Keratinocyte (primary cell): ENCODE results near the gene C16orf54. TPM values are rescaled to one million over a fixed set of nuclear protein-coding genes. Genes with fewer than 3 reads are reported as not detected.

Source experiments
- DNase-seq: peaks from one replicate; pipeline ENCODE4 v3.0.0-alpha.2; 2011; ENCODE audit warnings: low read depth, missing footprints, low spot score
- FAIRE-seq: peaks from 2 replicates; lab custom pipeline; 2011; peaks lifted over from hg19 to GRCh38; lab: Jason Lieb, UNC
- H2AFZ ChIP-seq: 2 replicates; pipeline ENCODE4 v1.6.0; 2012; ENCODE audit warnings: low read length, control low read depth, inconsistent platforms; ENCODE audit not compliant: control insufficient read depth
- H3K27ac ChIP-seq: 2 replicates; pipeline ENCODE4 v1.5.1; 2011; ENCODE audit warnings: low read length; ENCODE audit not compliant: control insufficient read depth, insufficient read depth
- H3K27me3 ChIP-seq: 3 replicates; pipeline ENCODE4 v1.6.0; 2011; ENCODE audit warnings: low read length; ENCODE audit not compliant: control insufficient read depth, insufficient read depth; ENCODE audit errors: extremely low read depth
- H3K36me3 ChIP-seq, 2 experiments: 2 replicates in 1 of 2; 3 replicates in 1 of 2; pipeline ENCODE4 v1.5.1; 2011; ENCODE audit warnings: low read length in 2 of 2, mild to moderate bottlenecking in 1 of 2; ENCODE audit not compliant: control insufficient read depth in 2 of 2, insufficient read depth in 2 of 2; ENCODE audit errors: extremely low read depth in 1 of 2
- H3K4me1 ChIP-seq: 3 replicates; pipeline ENCODE4 v1.5.1; 2011; ENCODE audit warnings: low read length; ENCODE audit not compliant: control insufficient read depth, insufficient read depth; ENCODE audit errors: extremely low read depth
- H3K4me2 ChIP-seq: 3 replicates; pipeline ENCODE4 v1.6.0; 2011; ENCODE audit warnings: low read depth, low read length; ENCODE audit not compliant: control insufficient read depth, insufficient read depth; ENCODE audit errors: extremely low read depth
- H3K4me3 ChIP-seq, 3 experiments: fragments of 200-600 bp in 1 of 3; sonication (generic) in 1 of 3; 2 replicates in 2 of 3; 3 replicates in 1 of 3; pipeline ENCODE4 v1.5.1; 2011 to 2016; ENCODE audit warnings: low read length in 3 of 3, mild to moderate bottlenecking in 3 of 3, control low read depth in 2 of 3, inconsistent platforms in 1 of 3, low read depth in 1 of 3, mixed read lengths in 1 of 3, mixed run types in 1 of 3, moderate library complexity in 1 of 3; ENCODE audit not compliant: control insufficient read depth in 2 of 3, insufficient read depth in 2 of 3; ENCODE audit errors: extremely low read depth in 1 of 3
- H3K79me2 ChIP-seq: 2 replicates; pipeline ENCODE4 v1.6.0; 2012; ENCODE audit warnings: low read length; ENCODE audit not compliant: control insufficient read depth, insufficient read depth
- H3K9ac ChIP-seq: 3 replicates; pipeline ENCODE4 v1.6.0; 2011; ENCODE audit warnings: low read length; ENCODE audit not compliant: control insufficient read depth, insufficient read depth; ENCODE audit errors: extremely low read depth
- H3K9me1 ChIP-seq: 3 replicates; pipeline ENCODE4 v1.6.0; 2011; ENCODE audit warnings: low read length; ENCODE audit not compliant: control insufficient read depth, insufficient read depth; ENCODE audit errors: extremely low read depth
- H3K9me3 ChIP-seq: 2 replicates; pipeline ENCODE4 v1.5.1; 2012; ENCODE audit warnings: low read depth, low read length; ENCODE audit not compliant: control insufficient read depth
- H4K20me1 ChIP-seq: 3 replicates; pipeline ENCODE4 v1.6.0; 2011; ENCODE audit warnings: low read length; ENCODE audit not compliant: control insufficient read depth, insufficient read depth; ENCODE audit errors: extremely low read depth
- CTCF ChIP-seq, 3 experiments: IDR thresholded peaks in 1 of 3; conservative IDR thresholded peaks in 1 of 3; optimal IDR thresholded peaks in 1 of 3; 2 replicates in 2 of 3; 3 replicates in 1 of 3; pipeline versions ENCODE3 to v1.5.1; 2011; ENCODE audit warnings: low read length in 3 of 3, mild to moderate bottlenecking in 3 of 3, moderate library complexity in 2 of 3, control low read depth in 1 of 3, inconsistent platforms in 1 of 3; ENCODE audit not compliant: insufficient read depth in 2 of 3; ENCODE audit errors: extremely low read depth in 1 of 3
- EZH2 ChIP-seq: IDR thresholded peaks from one replicate; pipeline ENCODE4 v1.6.1; 2012; ENCODE audit warnings: inconsistent platforms, mild to moderate bottlenecking, low read length, moderate library complexity
- dilution Hi-C: fragments of 300-500 bp; cut with MboI; formaldehyde crosslinking; loops from one replicate; pipeline ENCODE4 v1.7.0; 2020; ENCODE audit warnings: low sequenced_read_pairs; ENCODE audit not compliant: extremely low pct_ligation_motif_present
- polyA plus RNA-seq, 5 experiments: library from polyadenylated mRNA; depleted of rRNA in 3 of 5; stranded (reverse) in 3 of 5; stranded (forward) in 1 of 5; unstranded in 1 of 5; fragments of >200 nt; gene quantifications; 1 replicate in 1 of 5; 2 replicates in 3 of 5; 3 replicates in 1 of 5; pipeline versions ENCODE4 v1.2.1 to v1.2.3, GENCODE V29; 2011 to 2012; ENCODE audit warnings: missing spikeins in 2 of 5, low read depth in 1 of 5, low replicate concordance in 1 of 5

The C16orf54 gene
- polyA plus RNA-seq, 1 donor (not counting 4 experiments of a cell fraction or from before 2014, with no cell fraction given), result not detected

DNA sequence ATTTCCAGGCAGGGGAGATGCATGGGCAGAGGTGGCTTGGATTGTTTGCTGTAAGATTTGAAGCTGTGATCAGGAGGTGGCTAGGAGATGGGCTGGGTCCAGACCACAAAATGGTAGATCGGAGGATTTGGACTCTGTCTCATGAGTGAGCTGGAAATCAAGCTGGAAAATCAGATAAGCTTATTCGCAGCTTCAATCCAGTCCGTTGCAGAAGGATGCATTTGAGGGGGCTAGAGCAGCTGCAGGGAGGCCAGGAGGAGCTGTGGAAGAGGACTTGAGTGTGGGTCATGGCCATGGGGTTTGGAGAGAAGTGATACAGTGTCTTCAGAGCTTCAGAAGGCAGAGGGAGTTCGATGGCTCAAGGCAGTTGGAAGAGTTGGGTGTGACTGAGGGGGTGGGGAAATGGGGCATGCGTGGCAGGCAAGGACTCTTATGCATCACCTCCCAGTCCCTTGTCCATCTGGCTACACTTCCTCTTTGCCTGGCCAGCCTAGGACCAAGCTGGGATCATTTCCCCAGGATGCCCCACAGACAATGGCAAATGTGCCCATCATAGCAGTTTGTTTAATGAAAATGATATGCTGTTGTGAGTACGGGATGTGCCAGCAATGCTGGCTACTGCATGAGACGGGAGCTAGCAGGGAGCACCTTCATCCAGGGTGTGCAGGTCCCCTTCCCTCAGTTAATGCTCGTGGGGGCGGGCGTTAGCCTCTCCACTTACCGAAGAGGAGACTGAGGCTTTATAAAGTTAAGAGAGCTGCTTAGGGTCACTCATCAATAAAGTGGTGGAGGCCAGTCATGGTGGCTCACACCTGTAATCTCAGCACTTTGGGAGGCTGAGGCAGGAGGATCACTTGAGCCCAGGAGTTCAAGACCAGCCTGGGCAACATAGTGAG, 46.2 kb downstream of the C16orf54 start:
- Histone ChIP-seq H3K9ac (no peak overlapping the region), H3K27me3 (no peaks in the 10 kb centered on the region), H2AFZ (no peak overlapping the region), H3K4me3 (no peak overlapping the region), H4K20me1 (no peaks in the 10 kb centered on the region), H3K4me1 (no peaks in the 10 kb centered on the region), H3K4me2 (no peak overlapping the region), H3K9me3 (no peaks in the 10 kb centered on the region), H3K79me2 (no peaks in the 10 kb centered on the region), H3K27ac (no peak overlapping the region), H3K36me3 (no peaks in the 10 kb centered on the region), H3K9me1 (no peaks in the 10 kb centered on the region)
- DNase-seq, result no peak
- TF ChIP-seq EZH2, result no peak
- TF ChIP-seq CTCF (optimal IDR thresholded peaks at IDR 0.05 in 1 of 3, IDR thresholded peaks at IDR 0.05 in 1 of 3, conservative IDR thresholded peaks at IDR 0.05 in 1 of 3; ENCODE audit: extremely low read depth in 1 of 3, insufficient read depth in 2 of 3, low read length in 3 of 3), result no peak
- FAIRE-seq, result no peak
- dilution Hi-C loops, result no loop called here

GRCh38 chr16:29698484-29699323, 47.1 kb downstream of the C16orf54 start:
- no peaks in the 10 kb centered on the region for H3K27me3 ChIP-seq
- no peak overlapping the region for H3K4me2 ChIP-seq
- DNase-seq (no peak), FAIRE-seq (no peak)
- TF ChIP-seq CTCF (optimal IDR thresholded peaks at IDR 0.05 in 1 of 3, IDR thresholded peaks at IDR 0.05 in 1 of 3, conservative IDR thresholded peaks at IDR 0.05 in 1 of 3; ENCODE audit: extremely low read depth in 1 of 3, insufficient read depth in 2 of 3, low read length in 3 of 3), result no peak
- no peak for TF ChIP-seq EZH2
- no peaks in the 10 kb centered on the region for H3K9me1 ChIP-seq
- H3K79me2 ChIP-seq, result no peaks in the 10 kb centered on the region
- no peaks in the 10 kb centered on the region for H3K9me3 ChIP-seq
- H3K4me3 ChIP-seq, result no peak overlapping the region
- no peaks in the 10 kb centered on the region for H4K20me1 ChIP-seq
- no peaks in the 10 kb centered on the region for H3K36me3 ChIP-seq
- H2AFZ ChIP-seq, result no peak overlapping the region
- H3K27ac ChIP-seq, result no peak overlapping the region
- H3K9ac ChIP-seq, result no peak overlapping the region
- dilution Hi-C loops, result no loop called here
- H3K4me1 ChIP-seq, result no peaks in the 10 kb centered on the region
